BLaER1 treated with 17β-estradiol and CSF1 and Interleukin-3, amounts not matched to agents 10 nM and 100 nM (cell line): Measurements from ENCODE around the gene TMEM132D.

Experiments used
- H3K27ac ChIP-seq, 11 experiments: shearing (Covaris generic); formaldehyde crosslinking; 2 replicates each; pipeline ENCODE4 v1.8.1; 2022
- H3K27me3 ChIP-seq, 11 experiments: shearing (Covaris generic); formaldehyde crosslinking; 2 replicates each; pipeline ENCODE4 v1.8.1; 2022
- H3K36me3 ChIP-seq, 11 experiments: shearing (Covaris generic); formaldehyde crosslinking; 2 replicates each; pipeline ENCODE4 v1.8.1; 2022
- H3K4me1 ChIP-seq, 10 experiments: shearing (Covaris generic); formaldehyde crosslinking; 2 replicates each; pipeline ENCODE4 v1.8.1; 2022
- H3K4me2 ChIP-seq, 11 experiments: shearing (Covaris generic); formaldehyde crosslinking; 2 replicates each; pipeline ENCODE4 v1.8.1; 2022
- H3K4me3 ChIP-seq, 10 experiments: shearing (Covaris generic); formaldehyde crosslinking; 2 replicates each; pipeline ENCODE4 v1.8.1; 2022
- H3K9ac ChIP-seq, 11 experiments: shearing (Covaris generic); formaldehyde crosslinking; 2 replicates each; pipeline ENCODE4 v1.8.1; 2022
- H3K9me3 ChIP-seq, 11 experiments: shearing (Covaris generic); formaldehyde crosslinking; replicated peaks in 1 of 11; 2 replicates each; pipeline ENCODE4 v1.8.1; 2022
- H4K20me1 ChIP-seq, 11 experiments: shearing (Covaris generic); formaldehyde crosslinking; 2 replicates each; pipeline ENCODE4 v1.8.1; 2022
- Cebpa-rat ChIP-seq, 11 experiments: shearing (Covaris generic); IDR thresholded peaks; 2 replicates each; pipeline ENCODE4 v1.8.1; 2022

TMEM132D gene

GRCh38 chr12:129779033-129779432 lies 124.8 kb downstream of the TMEM132D start:
- H4K20me1 ChIP-seq: no peaks in the 10 kb centered on the region
- no peak overlapping the region for H3K4me2 ChIP-seq
- no peaks in the 10 kb centered on the region for H3K4me1 ChIP-seq
- no peaks in the 10 kb centered on the region for H3K9me3 ChIP-seq
- H3K36me3 ChIP-seq: no peaks in the 10 kb centered on the region
- H3K27ac ChIP-seq: no peak overlapping the region
- no peaks in the 10 kb centered on the region for H3K27me3 ChIP-seq
- H3K9ac ChIP-seq: no peak overlapping the region
- no peak overlapping the region for H3K4me3 ChIP-seq
- no peak for TF ChIP-seq Cebpa-rat (IDR thresholded peaks at IDR 0.05)

GRCh38 chr12:129776977-129777667 lies 126.7 kb downstream of the TMEM132D start:
- Histone ChIP-seq H3K9ac (no peak overlapping the region), H4K20me1 (no peaks in the 10 kb centered on the region), H3K4me3 (no peak overlapping the region), H3K27ac (no peak overlapping the region), H3K27me3 (no peaks in the 10 kb centered on the region), H3K36me3 (no peaks in the 10 kb centered on the region), H3K9me3 (no peaks in the 10 kb centered on the region), H3K4me2 (no peak overlapping the region), H3K4me1 (no peaks in the 10 kb centered on the region)
- no peak for TF ChIP-seq Cebpa-rat (IDR thresholded peaks at IDR 0.05)

GRCh38 chr12:129772501-129773493 lies 131.0 kb downstream of the TMEM132D start:
- Histone ChIP-seq H3K9me3 (peaks cover 0 to 5% (median 0%) of the 10 kb centered on the region in 11 experiments; a peak in 3 of 22 replicates), H3K4me1 (no peaks in the 10 kb centered on the region), H3K9ac (no peak overlapping the region), H3K4me2 (no peak overlapping the region), H4K20me1 (no peaks in the 10 kb centered on the region), H3K4me3 (no peak overlapping the region), H3K27me3 (no peaks in the 10 kb centered on the region), H3K27ac (no peak overlapping the region), H3K36me3 (no peaks in the 10 kb centered on the region)
- no peak for TF ChIP-seq Cebpa-rat (IDR thresholded peaks at IDR 0.05)

GRCh38 chr12:129771238-129771637 lies 132.6 kb downstream of the TMEM132D start:
- Histone ChIP-seq H3K36me3 (no peaks in the 10 kb centered on the region), H4K20me1 (no peaks in the 10 kb centered on the region), H3K9me3 (peaks cover 4 to 15% (median 13%) of the 10 kb centered on the region in 11 experiments; a peak in 21 of 22 replicates), H3K27ac (no peak overlapping the region), H3K4me1 (no peaks in the 10 kb centered on the region), H3K4me3 (no peak overlapping the region), H3K27me3 (no peaks in the 10 kb centered on the region), H3K4me2 (no peak overlapping the region), H3K9ac (no peak overlapping the region)
- no peak for TF ChIP-seq Cebpa-rat (IDR thresholded peaks at IDR 0.05)

- TF ChIP-seq Cebpa-rat (IDR thresholded peaks at IDR 0.05): no peak
- no peaks in the 10 kb centered on the region for H4K20me1 ChIP-seq
- no peaks in the 10 kb centered on the region for H3K27me3 ChIP-seq
- peaks cover 0 to 9% (median 0%) of the 10 kb centered on the region in 10 experiments; a peak in 3 of 20 replicates for H3K4me1 ChIP-seq
- H3K9ac ChIP-seq: no peak overlapping the region
- no peaks in the 10 kb centered on the region for H3K36me3 ChIP-seq
- no peak overlapping the region for H3K4me3 ChIP-seq
- H3K4me2 ChIP-seq: no peak overlapping the region
- no peak overlapping the region for H3K27ac ChIP-seq
- H3K9me3 ChIP-seq: peaks cover 21 to 30% (median 27%) of the 10 kb centered on the region in 11 experiments
These were observed 138.1 kb downstream of the TMEM132D start for GRCh38 chr12:129765719-129766118.

- Histone ChIP-seq H3K9me3 (peaks cover 16 to 29% (median 25%) of the 10 kb centered on the region in 11 experiments), H3K9ac (no peak overlapping the region), H3K27me3 (no peaks in the 10 kb centered on the region), H3K4me2 (peak overlapping the region in 2 of 11 experiments; percentile 5 to 22; a peak in 3 of 22 replicates), H3K4me3 (no peak overlapping the region), H4K20me1 (no peaks in the 10 kb centered on the region), H3K36me3 (no peaks in the 10 kb centered on the region), H3K27ac (no peak overlapping the region), H3K4me1 (peaks cover 0 to 9% (median 0%) of the 10 kb centered on the region in 10 experiments; a peak in 3 of 20 replicates)
- no peak for TF ChIP-seq Cebpa-rat (IDR thresholded peaks at IDR 0.05)
These were observed 141.4 kb downstream of the TMEM132D start for GRCh38 chr12:129762436-129762835.

- Histone ChIP-seq H4K20me1 (no peaks in the 10 kb centered on the region), H3K36me3 (no peaks in the 10 kb centered on the region), H3K9me3 (no peaks in the 10 kb centered on the region), H3K9ac (no peak overlapping the region), H3K4me2 (no peak overlapping the region), H3K27me3 (no peaks in the 10 kb centered on the region), H3K4me1 (no peaks in the 10 kb centered on the region), H3K4me3 (no peak overlapping the region), H3K27ac (no peak overlapping the region)
- TF ChIP-seq Cebpa-rat (IDR thresholded peaks at IDR 0.05): no peak
These were observed 150.2 kb downstream of the TMEM132D start for GRCh38 chr12:129753586-129753985.

GRCh38 chr12:129750421-129750820 lies 153.4 kb downstream of the TMEM132D start:
- H3K9me3 ChIP-seq: no peaks in the 10 kb centered on the region
- H3K4me1 ChIP-seq: no peaks in the 10 kb centered on the region
- H3K36me3 ChIP-seq: no peaks in the 10 kb centered on the region
- H3K4me2 ChIP-seq: no peak overlapping the region
- TF ChIP-seq Cebpa-rat (IDR thresholded peaks at IDR 0.05): no peak
- no peak overlapping the region for H3K27ac ChIP-seq
- H3K9ac ChIP-seq: no peak overlapping the region
- no peak overlapping the region for H3K4me3 ChIP-seq
- no peaks in the 10 kb centered on the region for H4K20me1 ChIP-seq
- no peaks in the 10 kb centered on the region for H3K27me3 ChIP-seq

GRCh38 chr12:129746318-129746717 lies 157.5 kb downstream of the TMEM132D start:
- no peaks in the 10 kb centered on the region for H4K20me1 ChIP-seq
- H3K27me3 ChIP-seq: no peaks in the 10 kb centered on the region
- H3K9ac ChIP-seq: no peak overlapping the region
- no peaks in the 10 kb centered on the region for H3K4me1 ChIP-seq
- no peaks in the 10 kb centered on the region for H3K36me3 ChIP-seq
- H3K27ac ChIP-seq: no peak overlapping the region
- no peak overlapping the region for H3K4me3 ChIP-seq
- no peak for TF ChIP-seq Cebpa-rat (IDR thresholded peaks at IDR 0.05)
- H3K4me2 ChIP-seq: no peak overlapping the region
- H3K9me3 ChIP-seq: peaks cover 0 to 31% (median 8%) of the 10 kb centered on the region in 11 experiments; a peak in 10 of 22 replicates
